HepG2 (cell line): Measurements from ENCODE around the gene C11orf24. TPM values are rescaled to one million over a fixed set of nuclear protein-coding genes. Genes with fewer than 3 reads are reported as not detected.

Source experiments
- ARNT2 ChIP-seq: sonication (generic); formaldehyde crosslinking; IDR thresholded peaks from 2 replicates; pipeline ENCODE4 v1.8.0; 2022; ENCODE audit warnings: mild to moderate bottlenecking, low read depth, missing genetic modification reagents, moderate library complexity
- ARNTL ChIP-seq: sonication (generic); formaldehyde crosslinking; IDR thresholded peaks from 2 replicates; pipeline ENCODE4 v1.4.0; 2020; ENCODE audit warnings: mild to moderate bottlenecking, missing genetic modification reagents
- CREB1 ChIP-seq, 2 experiments: fragments of 450-650 bp in 1 of 2; IDR thresholded peaks; 2 replicates each; pipeline ENCODE4 v1.6.1; 2016 to 2017; ENCODE audit warnings: control low read depth in 1 of 2, mild to moderate bottlenecking in 1 of 2, missing compliant biosample characterization in 1 of 2, missing genetic modification characterization in 1 of 2
- DPF2 ChIP-seq: sonication (generic); formaldehyde crosslinking; IDR thresholded peaks from 2 replicates; pipeline ENCODE4 v1.4.0; 2020; ENCODE audit warnings: mild to moderate bottlenecking, low read depth, missing genetic modification reagents, borderline replicate concordance
- FOXA3 ChIP-seq: IDR thresholded peaks from 2 replicates; pipeline ENCODE4 v1.6.1; 2016; ENCODE audit warnings: missing genetic modification reagents, missing compliant biosample characterization
- NCOA2 ChIP-seq: sonication (generic); formaldehyde crosslinking; IDR thresholded peaks from 2 replicates; pipeline ENCODE4 v1.8.0; 2022; ENCODE audit warnings: inconsistent platforms
- PCBP1 ChIP-seq: fragments of 200-400 bp; formaldehyde crosslinking; IDR thresholded peaks from 2 replicates; pipeline ENCODE4 v1.6.1; 2017; ENCODE audit warnings: mild to moderate bottlenecking, low read depth, low read length, borderline replicate concordance
- SALL1 ChIP-seq: sonication (generic); formaldehyde crosslinking; IDR thresholded peaks from 2 replicates; pipeline ENCODE4 v1.8.0; 2022; ENCODE audit warnings: mild to moderate bottlenecking, missing genetic modification reagents
- SIN3A ChIP-seq: IDR thresholded peaks from 2 replicates; pipeline ENCODE4 v1.6.1; 2011; ENCODE audit warnings: low read depth, mild to moderate bottlenecking, control low read depth, low read length, borderline replicate concordance
- polyA plus RNA-seq, 8 experiments: library from polyadenylated mRNA; depleted of rRNA in 3 of 8; stranded (reverse) in 7 of 8; unstranded in 1 of 8; fragments of >200 nt; fragmentation: Illumina TruSeq in 4 of 8; extraction: Trizol in 4 of 8; gene quantifications; 2 replicates each; pipeline versions ENCODE4 v1.2.1 to v1.2.3, GENCODE V29; 2011 to 2016; ENCODE audit warnings: low read depth in 4 of 8, missing spikeins in 1 of 8, mixed read lengths in 1 of 8; ENCODE audit not compliant: insufficient read depth in 1 of 8
- total RNA-seq, 5 experiments: library from RNA; depleted of rRNA; stranded (reverse); fragments of >200 nt; fragmentation: Illumina TruSeq; extraction: Trizol; gene quantifications; 2 replicates each; pipeline ENCODE4 v1.2.3, GENCODE V29; 2016; ENCODE audit warnings: low read depth in 1 of 5
- TF ChIP-seq, protein P1 (sequence below): sonication (generic); formaldehyde crosslinking; IDR thresholded peaks from 2 replicates; pipeline ENCODE4 v1.4.0; 2020; ENCODE audit warnings: missing genetic modification reagents, borderline replicate concordance
- TF ChIP-seq, protein P2 (sequence below): sonication (generic); formaldehyde crosslinking; IDR thresholded peaks from 2 replicates; pipeline ENCODE4 v1.4.0; 2020; ENCODE audit warnings: mild to moderate bottlenecking, low read depth, missing genetic modification reagents
- TF ChIP-seq, protein P3 (sequence below): sonication (generic); formaldehyde crosslinking; IDR thresholded peaks from 2 replicates; pipeline ENCODE4 v1.4.0; 2020; ENCODE audit warnings: missing genetic modification reagents
- TF ChIP-seq, protein P4 (sequence below): sonication (generic); formaldehyde crosslinking; IDR thresholded peaks from 2 replicates; pipeline ENCODE4 v1.4.0; 2020; ENCODE audit warnings: mild to moderate bottlenecking, missing genetic modification reagents, borderline replicate concordance
- TF ChIP-seq, protein P5 (sequence below): sonication (generic); formaldehyde crosslinking; IDR thresholded peaks from 2 replicates; pipeline ENCODE4 v1.4.0; 2020; ENCODE audit warnings: low read depth, mild to moderate bottlenecking, missing genetic modification reagents

Gene C11orf24
- total and polyA plus RNA-seq, 2 of the 13 experiments (the other 11 are each of a cell fraction or from before 2014, with no cell fraction given) = 52.9 to 55.5 TPM

GRCh38 chr11:68313574-68314202, 41.9 kb upstream of the C11orf24 start (continued):
- TF ChIP-seq, protein P1, sequence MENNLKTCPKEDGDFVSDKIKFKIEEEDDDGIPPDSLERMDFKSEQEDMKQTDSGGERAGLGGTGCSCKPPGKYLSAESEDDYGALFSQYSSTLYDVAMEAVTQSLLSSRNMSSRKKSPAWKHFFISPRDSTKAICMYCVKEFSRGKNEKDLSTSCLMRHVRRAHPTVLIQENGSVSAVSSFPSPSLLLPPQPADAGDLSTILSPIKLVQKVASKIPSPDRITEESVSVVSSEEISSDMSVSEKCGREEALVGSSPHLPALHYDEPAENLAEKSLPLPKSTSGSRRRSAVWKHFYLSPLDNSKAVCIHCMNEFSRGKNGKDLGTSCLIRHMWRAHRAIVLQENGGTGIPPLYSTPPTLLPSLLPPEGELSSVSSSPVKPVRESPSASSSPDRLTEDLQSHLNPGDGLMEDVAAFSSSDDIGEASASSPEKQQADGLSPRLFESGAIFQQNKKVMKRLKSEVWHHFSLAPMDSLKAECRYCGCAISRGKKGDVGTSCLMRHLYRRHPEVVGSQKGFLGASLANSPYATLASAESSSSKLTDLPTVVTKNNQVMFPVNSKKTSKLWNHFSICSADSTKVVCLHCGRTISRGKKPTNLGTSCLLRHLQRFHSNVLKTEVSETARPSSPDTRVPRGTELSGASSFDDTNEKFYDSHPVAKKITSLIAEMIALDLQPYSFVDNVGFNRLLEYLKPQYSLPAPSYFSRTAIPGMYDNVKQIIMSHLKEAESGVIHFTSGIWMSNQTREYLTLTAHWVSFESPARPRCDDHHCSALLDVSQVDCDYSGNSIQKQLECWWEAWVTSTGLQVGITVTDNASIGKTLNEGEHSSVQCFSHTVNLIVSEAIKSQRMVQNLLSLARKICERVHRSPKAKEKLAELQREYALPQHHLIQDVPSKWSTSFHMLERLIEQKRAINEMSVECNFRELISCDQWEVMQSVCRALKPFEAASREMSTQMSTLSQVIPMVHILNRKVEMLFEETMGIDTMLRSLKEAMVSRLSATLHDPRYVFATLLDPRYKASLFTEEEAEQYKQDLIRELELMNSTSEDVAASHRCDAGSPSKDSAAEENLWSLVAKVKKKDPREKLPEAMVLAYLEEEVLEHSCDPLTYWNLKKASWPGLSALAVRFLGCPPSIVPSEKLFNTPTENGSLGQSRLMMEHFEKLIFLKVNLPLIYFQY (CRISPR knock-in tag) = no peak
- TF ChIP-seq, protein P2, sequence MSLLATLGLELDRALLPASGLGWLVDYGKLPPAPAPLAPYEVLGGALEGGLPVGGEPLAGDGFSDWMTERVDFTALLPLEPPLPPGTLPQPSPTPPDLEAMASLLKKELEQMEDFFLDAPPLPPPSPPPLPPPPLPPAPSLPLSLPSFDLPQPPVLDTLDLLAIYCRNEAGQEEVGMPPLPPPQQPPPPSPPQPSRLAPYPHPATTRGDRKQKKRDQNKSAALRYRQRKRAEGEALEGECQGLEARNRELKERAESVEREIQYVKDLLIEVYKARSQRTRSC = 0 out of 2 replicates have a peak, but pooled peaks have one; percentile 34
- TF ChIP-seq SALL1 (CRISPR knock-in tag) (peak; percentile 8; the same call in 1 of the 2 replicates), PCBP1 (0 out of 2 replicates have a peak, but pooled peaks have one; percentile 35), SIN3A (peak; percentile 43; the same call in 1 of the 2 replicates), FOXA3 (CRISPR knock-in tag) (peak; percentile 87), ARNTL (0 out of 2 replicates have a peak, but pooled peaks have one; percentile 52), DPF2 (0 out of 2 replicates have a peak, but pooled peaks have one; percentile 27), CREB1 (IDR thresholded peaks at IDR 0.05) (no peak), CREB1 (CRISPR knock-in tag; IDR thresholded peaks at IDR 0.05) (peak; percentile 44; the same call in 1 of the 2 replicates), ARNT2 (CRISPR knock-in tag) (peak; percentile 70; the same call in 1 of the 2 replicates), NCOA2 (CRISPR knock-in tag) (peak; percentile 44; the same call in 1 of the 2 replicates)
- TF ChIP-seq, protein P3, sequence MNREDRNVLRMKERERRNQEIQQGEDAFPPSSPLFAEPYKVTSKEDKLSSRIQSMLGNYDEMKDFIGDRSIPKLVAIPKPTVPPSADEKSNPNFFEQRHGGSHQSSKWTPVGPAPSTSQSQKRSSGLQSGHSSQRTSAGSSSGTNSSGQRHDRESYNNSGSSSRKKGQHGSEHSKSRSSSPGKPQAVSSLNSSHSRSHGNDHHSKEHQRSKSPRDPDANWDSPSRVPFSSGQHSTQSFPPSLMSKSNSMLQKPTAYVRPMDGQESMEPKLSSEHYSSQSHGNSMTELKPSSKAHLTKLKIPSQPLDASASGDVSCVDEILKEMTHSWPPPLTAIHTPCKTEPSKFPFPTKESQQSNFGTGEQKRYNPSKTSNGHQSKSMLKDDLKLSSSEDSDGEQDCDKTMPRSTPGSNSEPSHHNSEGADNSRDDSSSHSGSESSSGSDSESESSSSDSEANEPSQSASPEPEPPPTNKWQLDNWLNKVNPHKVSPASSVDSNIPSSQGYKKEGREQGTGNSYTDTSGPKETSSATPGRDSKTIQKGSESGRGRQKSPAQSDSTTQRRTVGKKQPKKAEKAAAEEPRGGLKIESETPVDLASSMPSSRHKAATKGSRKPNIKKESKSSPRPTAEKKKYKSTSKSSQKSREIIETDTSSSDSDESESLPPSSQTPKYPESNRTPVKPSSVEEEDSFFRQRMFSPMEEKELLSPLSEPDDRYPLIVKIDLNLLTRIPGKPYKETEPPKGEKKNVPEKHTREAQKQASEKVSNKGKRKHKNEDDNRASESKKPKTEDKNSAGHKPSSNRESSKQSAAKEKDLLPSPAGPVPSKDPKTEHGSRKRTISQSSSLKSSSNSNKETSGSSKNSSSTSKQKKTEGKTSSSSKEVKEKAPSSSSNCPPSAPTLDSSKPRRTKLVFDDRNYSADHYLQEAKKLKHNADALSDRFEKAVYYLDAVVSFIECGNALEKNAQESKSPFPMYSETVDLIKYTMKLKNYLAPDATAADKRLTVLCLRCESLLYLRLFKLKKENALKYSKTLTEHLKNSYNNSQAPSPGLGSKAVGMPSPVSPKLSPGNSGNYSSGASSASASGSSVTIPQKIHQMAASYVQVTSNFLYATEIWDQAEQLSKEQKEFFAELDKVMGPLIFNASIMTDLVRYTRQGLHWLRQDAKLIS = peak; percentile 61; the same call in 1 of the 2 replicates
- TF ChIP-seq, protein P4, sequence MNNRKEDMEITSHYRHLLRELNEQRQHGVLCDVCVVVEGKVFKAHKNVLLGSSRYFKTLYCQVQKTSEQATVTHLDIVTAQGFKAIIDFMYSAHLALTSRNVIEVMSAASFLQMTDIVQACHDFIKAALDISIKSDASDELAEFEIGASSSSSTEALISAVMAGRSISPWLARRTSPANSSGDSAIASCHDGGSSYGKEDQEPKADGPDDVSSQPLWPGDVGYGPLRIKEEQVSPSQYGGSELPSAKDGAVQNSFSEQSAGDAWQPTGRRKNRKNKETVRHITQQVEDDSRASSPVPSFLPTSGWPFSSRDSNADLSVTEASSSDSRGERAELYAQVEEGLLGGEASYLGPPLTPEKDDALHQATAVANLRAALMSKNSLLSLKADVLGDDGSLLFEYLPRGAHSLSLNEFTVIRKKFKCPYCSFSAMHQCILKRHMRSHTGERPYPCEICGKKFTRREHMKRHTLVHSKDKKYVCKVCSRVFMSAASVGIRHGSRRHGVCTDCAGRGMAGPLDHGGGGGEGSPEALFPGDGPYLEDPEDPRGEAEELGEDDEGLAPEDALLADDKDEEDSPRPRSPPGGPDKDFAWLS (CRISPR knock-in tag) = no peak
- TF ChIP-seq, protein P5, sequence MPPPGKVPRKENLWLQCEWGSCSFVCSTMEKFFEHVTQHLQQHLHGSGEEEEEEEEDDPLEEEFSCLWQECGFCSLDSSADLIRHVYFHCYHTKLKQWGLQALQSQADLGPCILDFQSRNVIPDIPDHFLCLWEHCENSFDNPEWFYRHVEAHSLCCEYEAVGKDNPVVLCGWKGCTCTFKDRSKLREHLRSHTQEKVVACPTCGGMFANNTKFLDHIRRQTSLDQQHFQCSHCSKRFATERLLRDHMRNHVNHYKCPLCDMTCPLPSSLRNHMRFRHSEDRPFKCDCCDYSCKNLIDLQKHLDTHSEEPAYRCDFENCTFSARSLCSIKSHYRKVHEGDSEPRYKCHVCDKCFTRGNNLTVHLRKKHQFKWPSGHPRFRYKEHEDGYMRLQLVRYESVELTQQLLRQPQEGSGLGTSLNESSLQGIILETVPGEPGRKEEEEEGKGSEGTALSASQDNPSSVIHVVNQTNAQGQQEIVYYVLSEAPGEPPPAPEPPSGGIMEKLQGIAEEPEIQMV (CRISPR knock-in tag) = 0 out of 2 replicates have a peak, but pooled peaks have one; percentile 40
